Loucy (cell line): ENCODE data around the gene SH3PXD2A.

Experiments used
- EZH2phosphoT487 ChIP-seq: fragments of 200-600 bp; IDR thresholded peaks from 2 replicates; pipeline ENCODE4 v1.6.1; 2018; ENCODE audit warnings: antibody characterized with exemption, mild to moderate bottlenecking, moderate library complexity, borderline replicate concordance
- TF ChIP-seq, protein P1 (sequence below): fragments of 200-600 bp; sonication (generic); conservative IDR thresholded peaks from 2 replicates; pipeline ENCODE4 v1.5.1; 2014; ENCODE audit warnings: mild to moderate bottlenecking, antibody characterized with exemption, low read length

DNA sequence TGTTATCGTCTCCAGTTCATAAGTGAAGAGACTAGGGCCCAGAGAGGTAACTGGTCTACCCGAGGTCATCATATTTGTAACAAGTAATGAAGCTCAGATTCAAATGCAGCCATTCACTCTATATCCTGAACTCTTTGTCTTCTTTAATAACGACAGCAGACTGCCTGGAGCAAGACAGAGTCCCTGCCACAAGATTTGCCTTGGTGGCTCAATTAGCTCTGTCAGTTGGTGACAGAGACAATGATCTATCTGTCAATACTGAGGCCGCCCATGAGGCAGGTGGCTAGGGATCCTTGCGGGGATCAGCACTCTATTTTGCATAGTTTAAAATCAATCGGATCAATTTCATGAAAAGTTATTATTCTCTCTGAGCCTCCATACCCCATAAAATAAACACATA lies 43.9 kb downstream of the SH3PXD2A start:
- TF ChIP-seq EZH2phosphoT487, result no peak
- TF ChIP-seq, protein P1, sequence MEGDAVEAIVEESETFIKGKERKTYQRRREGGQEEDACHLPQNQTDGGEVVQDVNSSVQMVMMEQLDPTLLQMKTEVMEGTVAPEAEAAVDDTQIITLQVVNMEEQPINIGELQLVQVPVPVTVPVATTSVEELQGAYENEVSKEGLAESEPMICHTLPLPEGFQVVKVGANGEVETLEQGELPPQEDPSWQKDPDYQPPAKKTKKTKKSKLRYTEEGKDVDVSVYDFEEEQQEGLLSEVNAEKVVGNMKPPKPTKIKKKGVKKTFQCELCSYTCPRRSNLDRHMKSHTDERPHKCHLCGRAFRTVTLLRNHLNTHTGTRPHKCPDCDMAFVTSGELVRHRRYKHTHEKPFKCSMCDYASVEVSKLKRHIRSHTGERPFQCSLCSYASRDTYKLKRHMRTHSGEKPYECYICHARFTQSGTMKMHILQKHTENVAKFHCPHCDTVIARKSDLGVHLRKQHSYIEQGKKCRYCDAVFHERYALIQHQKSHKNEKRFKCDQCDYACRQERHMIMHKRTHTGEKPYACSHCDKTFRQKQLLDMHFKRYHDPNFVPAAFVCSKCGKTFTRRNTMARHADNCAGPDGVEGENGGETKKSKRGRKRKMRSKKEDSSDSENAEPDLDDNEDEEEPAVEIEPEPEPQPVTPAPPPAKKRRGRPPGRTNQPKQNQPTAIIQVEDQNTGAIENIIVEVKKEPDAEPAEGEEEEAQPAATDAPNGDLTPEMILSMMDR, result no peak
